Rectal smooth muscle tissue (tissue), 1 donor: Measurements from ENCODE around the gene DKK3.
"Not testable (repeated sequence)": the region's sequence is repeated elsewhere in the genome, so short reads cannot be mapped to it uniquely, and the experiment has no call there.

Source experiments
- H3K27ac ChIP-seq: one replicate; pipeline ENCODE4 v1.7.0; 2013; ENCODE audit warnings: low read depth, low read length, inconsistent platforms
- H3K27me3 ChIP-seq: one replicate; pipeline ENCODE4 v1.7.0; 2013; ENCODE audit warnings: low read length; ENCODE audit not compliant: control insufficient read depth, insufficient read depth
- H3K36me3 ChIP-seq: one replicate; pipeline ENCODE4 v1.7.0; 2013; ENCODE audit warnings: low read length; ENCODE audit not compliant: control insufficient read depth, insufficient read depth
- H3K4me1 ChIP-seq: one replicate; pipeline ENCODE4 v1.7.0; 2013; ENCODE audit warnings: low read length; ENCODE audit not compliant: control insufficient read depth, insufficient read depth
- H3K4me3 ChIP-seq: one replicate; pipeline ENCODE4 v1.7.0; 2013; ENCODE audit warnings: low read length
- H3K9ac ChIP-seq: one replicate; pipeline ENCODE4 v1.7.0; 2013; ENCODE audit warnings: low read length

Gene DKK3

GRCh38 chr11:12044799-12045198, 36.4 kb upstream of the DKK3 start:
- H3K9ac ChIP-seq = no peak overlapping the region
- peak overlapping the region; percentile 68 for H3K27ac ChIP-seq
- H3K36me3 ChIP-seq = no peaks in the 10 kb centered on the region
- no peak overlapping the region for H3K4me3 ChIP-seq
- H3K4me1 ChIP-seq = peaks cover 13% of the 10 kb centered on the region
- H3K27me3 ChIP-seq = no peaks in the 10 kb centered on the region

- H3K9ac ChIP-seq = no peak overlapping the region
- H3K27me3 ChIP-seq = no peaks in the 10 kb centered on the region
- H3K36me3 ChIP-seq = no peaks in the 10 kb centered on the region
- peak overlapping the region; percentile 68 for H3K27ac ChIP-seq
- no peak overlapping the region for H3K4me3 ChIP-seq
- peaks cover 13% of the 10 kb centered on the region for H3K4me1 ChIP-seq
These were observed 35.7 kb upstream of the DKK3 start for GRCh38 chr11:12043959-12044791.

- H3K27ac ChIP-seq = peak overlapping the region; percentile 21
- H3K9ac ChIP-seq = no peak overlapping the region
- peaks cover 13% of the 10 kb centered on the region for H3K4me1 ChIP-seq
- no peak overlapping the region for H3K4me3 ChIP-seq
- H3K36me3 ChIP-seq = no peaks in the 10 kb centered on the region
- H3K27me3 ChIP-seq = no peaks in the 10 kb centered on the region
These were observed 34.8 kb upstream of the DKK3 start for GRCh38 chr11:12043221-12043620.

GRCh38 chr11:12042215-12042676, 33.8 kb upstream of the DKK3 start:
- Histone ChIP-seq H3K4me3 (no peak overlapping the region), H3K36me3 (no peaks in the 10 kb centered on the region), H3K4me1 (peaks cover 7% of the 10 kb centered on the region), H3K27ac (no peak overlapping the region), H3K27me3 (no peaks in the 10 kb centered on the region), H3K9ac (no peak overlapping the region)

GRCh38 chr11:12040719-12041118, 32.3 kb upstream of the DKK3 start:
- not testable (repeated sequence) for H3K9ac ChIP-seq, H3K4me3 ChIP-seq, H3K27me3 ChIP-seq, H3K36me3 ChIP-seq, H3K4me1 ChIP-seq, H3K27ac ChIP-seq

GRCh38 chr11:12032968-12033367, 24.5 kb upstream of the DKK3 start:
- Histone ChIP-seq H3K27ac (no peak overlapping the region), H3K27me3 (no peaks in the 10 kb centered on the region), H3K4me1 (no peaks in the 10 kb centered on the region), H3K9ac (no peak overlapping the region), H3K4me3 (no peak overlapping the region), H3K36me3 (no peaks in the 10 kb centered on the region)

GRCh38 chr11:12031856-12032544, 23.6 kb upstream of the DKK3 start:
- no peak overlapping the region for H3K4me3 ChIP-seq
- H3K9ac ChIP-seq = no peak overlapping the region
- no peaks in the 10 kb centered on the region for H3K4me1 ChIP-seq
- H3K27me3 ChIP-seq = no peaks in the 10 kb centered on the region
- H3K27ac ChIP-seq = no peak overlapping the region
- no peaks in the 10 kb centered on the region for H3K36me3 ChIP-seq

GRCh38 chr11:12029738-12030363, 21.4 kb upstream of the DKK3 start:
- Histone ChIP-seq H3K27ac (no peak overlapping the region), H3K27me3 (no peaks in the 10 kb centered on the region), H3K36me3 (no peaks in the 10 kb centered on the region), H3K4me1 (no peaks in the 10 kb centered on the region), H3K9ac (no peak overlapping the region), H3K4me3 (no peak overlapping the region)

GRCh38 chr11:12029119-12029518, 20.7 kb upstream of the DKK3 start:
- H3K27me3 ChIP-seq = no peaks in the 10 kb centered on the region
- no peak overlapping the region for H3K27ac ChIP-seq
- H3K4me3 ChIP-seq = no peak overlapping the region
- no peaks in the 10 kb centered on the region for H3K4me1 ChIP-seq
- no peaks in the 10 kb centered on the region for H3K36me3 ChIP-seq
- no peak overlapping the region for H3K9ac ChIP-seq

- Histone ChIP-seq H3K27ac (no peak overlapping the region), H3K9ac (no peak overlapping the region)
These were observed 19.9 kb upstream of the DKK3 start for GRCh38 chr11:12028303-12028702.

GRCh38 chr11:12026331-12027211, 18.1 kb upstream of the DKK3 start:
- Histone ChIP-seq H3K4me3 (no peak overlapping the region), H3K9ac (no peak overlapping the region), H3K4me1 (no peaks in the 10 kb centered on the region), H3K27me3 (no peaks in the 10 kb centered on the region), H3K36me3 (no peaks in the 10 kb centered on the region), H3K27ac (no peak overlapping the region)

More at GRCh38 chr11:12028303-12028702, 19.9 kb upstream of the DKK3 start:
- no peaks in the 10 kb centered on the region for H3K36me3 ChIP-seq
- H3K4me1 ChIP-seq = no peaks in the 10 kb centered on the region
- H3K4me3 ChIP-seq = no peak overlapping the region
- no peaks in the 10 kb centered on the region for H3K27me3 ChIP-seq
